Neural cell (in vitro differentiated cells): ENCODE measurements around the gene PTPRU. TPM values are rescaled to one million over a fixed set of nuclear protein-coding genes. Genes with fewer than 3 reads are reported as not detected.

Experiments used
- H2AFZ ChIP-seq: fragments of 200-600, 300-800 bp; sonication (generic), shearing (Covaris generic); 2 replicates; pipeline ENCODE4 v1.6.0; 2014; ENCODE audit warnings: low read depth, mild to moderate bottlenecking, antibody characterized with exemption, low read length, moderate library complexity
- H3F3A ChIP-seq: fragments of 200-600 bp; shearing (Covaris generic); 2 replicates; pipeline ENCODE4 v1.6.1; 2016; ENCODE audit warnings: mild to moderate bottlenecking, moderate library complexity, mixed read lengths, antibody characterized with exemption, low read length; ENCODE audit not compliant: insufficient read depth, poor library complexity, severe bottlenecking
- H3K27ac ChIP-seq: fragments of 200-600, 300-800 bp; sonication (generic), shearing (Covaris generic); 2 replicates; pipeline ENCODE4 v1.5.1; 2014; ENCODE audit warnings: mild to moderate bottlenecking, low read length, moderate library complexity
- H3K27me3 ChIP-seq: fragments of 300-800, 200-600 bp; sonication (generic), shearing (Covaris generic); 2 replicates; pipeline ENCODE4 v1.6.0; 2014; ENCODE audit warnings: mild to moderate bottlenecking, low read depth, low read length, moderate library complexity; ENCODE audit not compliant: insufficient read depth
- H3K36me3 ChIP-seq: fragments of 300-800, 200-600 bp; sonication (generic), shearing (Covaris generic); 2 replicates; pipeline ENCODE4 v1.5.1; 2014; ENCODE audit warnings: mild to moderate bottlenecking, antibody characterized with exemption, low read length, moderate library complexity; ENCODE audit not compliant: insufficient read depth
- H3K4me2 ChIP-seq: fragments of 300-800, 200-600 bp; sonication (generic), shearing (Covaris generic); 2 replicates; pipeline ENCODE4 v1.6.0; 2014; ENCODE audit warnings: mild to moderate bottlenecking, low read length
- H3K4me3 ChIP-seq: fragments of 300-800, 200-600 bp; sonication (generic), shearing (Covaris generic); 2 replicates; pipeline ENCODE4 v1.5.1; 2014; ENCODE audit warnings: mild to moderate bottlenecking, low read length, moderate library complexity
- H3K79me2 ChIP-seq: fragments of 200-600 bp; shearing (Covaris generic); replicated peaks from 2 replicates; pipeline ENCODE4 v1.6.0; 2014; ENCODE audit warnings: mild to moderate bottlenecking, low read length, moderate library complexity; ENCODE audit not compliant: insufficient read depth
- H3K9ac ChIP-seq: fragments of 300-800, 200-600 bp; sonication (generic), shearing (Covaris generic); 2 replicates; pipeline ENCODE4 v1.6.1; 2016; ENCODE audit warnings: mild to moderate bottlenecking, low read length, mixed read lengths
- H3K9me2 ChIP-seq: fragments of 200-600 bp; shearing (Covaris generic); 2 replicates; pipeline ENCODE4 v1.6.1; 2016; ENCODE audit warnings: mild to moderate bottlenecking, low read length, mixed read lengths; ENCODE audit not compliant: insufficient read depth
- H3K9me3 ChIP-seq: fragments of 200-600, 300-800 bp; sonication (generic), shearing (Covaris generic); 2 replicates; pipeline ENCODE4 v1.6.1; 2016; ENCODE audit warnings: mild to moderate bottlenecking, mixed run types, low read length, moderate library complexity, mixed read lengths
- H4K20me1 ChIP-seq: fragments of 200-600 bp; shearing (Covaris generic); 2 replicates; pipeline ENCODE4 v1.6.1; 2016; ENCODE audit warnings: mild to moderate bottlenecking, mixed run types; ENCODE audit not compliant: insufficient read depth
- CTCF ChIP-seq: fragments of 450-650 bp; IDR thresholded peaks from 2 replicates; pipeline ENCODE4 v1.5.1; 2014; ENCODE audit warnings: antibody characterized with exemption, mild to moderate bottlenecking, moderate library complexity; ENCODE audit not compliant: poor library complexity, severe bottlenecking
- EP300 ChIP-seq: fragments of 450-650 bp; conservative IDR thresholded peaks from 2 replicates; pipeline ENCODE4 v1.6.1; 2014; ENCODE audit warnings: antibody characterized with exemption, mild to moderate bottlenecking, moderate library complexity; ENCODE audit not compliant: poor library complexity, severe bottlenecking
- EZH2 ChIP-seq: fragments of 200-600, 300-800 bp; shearing (Covaris generic), sonication (generic); IDR thresholded peaks from 2 replicates; pipeline ENCODE4 v1.6.1; 2014; ENCODE audit warnings: antibody characterized with exemption, low read length, borderline replicate concordance, mild to moderate bottlenecking; ENCODE audit not compliant: insufficient read depth, poor library complexity, severe bottlenecking
- MXI1 ChIP-seq: fragments of 450-650 bp; conservative IDR thresholded peaks from 2 replicates; pipeline ENCODE4 v1.6.1; 2014; ENCODE audit warnings: antibody characterized with exemption, mild to moderate bottlenecking; ENCODE audit not compliant: poor library complexity, severe bottlenecking
- POLR2AphosphoS5 ChIP-seq: IDR thresholded peaks from 2 replicates; pipeline ENCODE4 v1.6.1; 2012
- RAD21 ChIP-seq: fragments of 450-650 bp; conservative IDR thresholded peaks from 2 replicates; pipeline ENCODE4 v1.6.1; 2014; ENCODE audit warnings: antibody characterized with exemption, mild to moderate bottlenecking, moderate library complexity
- REST ChIP-seq: IDR thresholded peaks from 2 replicates; pipeline ENCODE4 v1.6.1; 2012; ENCODE audit warnings: borderline replicate concordance
- SMC3 ChIP-seq: fragments of 450-650 bp; conservative IDR thresholded peaks from 2 replicates; pipeline ENCODE4 v1.6.1; 2014; ENCODE audit warnings: antibody characterized with exemption, mild to moderate bottlenecking, moderate library complexity; ENCODE audit not compliant: poor library complexity
- TAF1 ChIP-seq: IDR thresholded peaks from 2 replicates; pipeline ENCODE4 v1.6.1; 2012; ENCODE audit warnings: low read depth
- polyA plus RNA-seq: library from polyadenylated mRNA; depleted of rRNA; stranded (reverse); fragments of >200 nt; gene quantifications from 2 replicates; pipeline ENCODE4 v1.2.3, GENCODE V29; 2014

The PTPRU gene
- polyA plus RNA-seq, 1 donor from 2014 or later = 5.0 TPM

- no peaks in the 10 kb centered on the region for H4K20me1 ChIP-seq
- H3K4me3 ChIP-seq = no peak overlapping the region
- H3K9me2 ChIP-seq = no peaks in the 10 kb centered on the region
- H3F3A ChIP-seq = no peaks in the 10 kb centered on the region
- H3K9me3 ChIP-seq = no peaks in the 10 kb centered on the region
- no peaks in the 10 kb centered on the region for H3K79me2 ChIP-seq
- TF ChIP-seq CTCF (no peak), MXI1 (no peak), RAD21 (no peak), TAF1 (no peak)
- H3K27me3 ChIP-seq = no peaks in the 10 kb centered on the region
- no peak overlapping the region for H3K9ac ChIP-seq
- H2AFZ ChIP-seq = no peak overlapping the region
- H3K4me2 ChIP-seq = no peak overlapping the region
- no peak overlapping the region for H3K27ac ChIP-seq
- no peaks in the 10 kb centered on the region for H3K36me3 ChIP-seq
Measured at GRCh38 chr1:29282135-29282923, 46.0 kb downstream of the PTPRU start.

GRCh38 chr1:29282924-29283803 lies 46.8 kb downstream of the PTPRU start:
- Histone ChIP-seq H3K4me2 (no peak overlapping the region), H3K9me3 (no peaks in the 10 kb centered on the region), H3K4me3 (no peak overlapping the region), H3K79me2 (no peaks in the 10 kb centered on the region), H3F3A (no peaks in the 10 kb centered on the region), H4K20me1 (no peaks in the 10 kb centered on the region), H3K27ac (no peak overlapping the region), H3K27me3 (no peaks in the 10 kb centered on the region), H2AFZ (no peak overlapping the region), H3K9ac (no peak overlapping the region), H3K9me2 (no peaks in the 10 kb centered on the region), H3K36me3 (no peaks in the 10 kb centered on the region)
- TF ChIP-seq EP300 = no peak
- TF ChIP-seq TAF1 = no peak
- TF ChIP-seq CTCF = no peak
- no peak for TF ChIP-seq RAD21
- TF ChIP-seq SMC3 = no peak
- no peak for TF ChIP-seq POLR2AphosphoS5
- no peak for TF ChIP-seq EZH2
- TF ChIP-seq REST = no peak
- TF ChIP-seq MXI1 = no peak
